Measurements from ENCODE around the gene EML3.

GRCh38 chr11:62603776-62604299, 8.7 kb downstream of the EML3 start:
- TF ChIP-seq POLR2A (IDR thresholded peaks at IDR 0.05; ENCODE audit: low read length) (no peak), GATA1 (IDR thresholded peaks at IDR 0.05; ENCODE audit: low read depth, low read length) (no peak)
